ENCODE measurements around the gene PAQR3. TPM values are rescaled to one million over a fixed set of nuclear protein-coding genes. Genes with fewer than 3 reads are reported as not detected.
"Not testable (repeated sequence)": the region's sequence is repeated elsewhere in the genome, so short reads cannot be mapped to it uniquely, and the experiment has no call there.

The PAQR3 gene
- total RNA-seq, 1 donor from 2014 or later: 53.2 TPM

GRCh38 chr4:78922207-78922606, 17.0 kb downstream of the PAQR3 start:
- no peak for TF ChIP-seq CTCF (IDR thresholded peaks at IDR 0.05; ENCODE audit: partially characterized antibody, unreplicated experiment)
- DNase-seq: no peak
- H3K27me3 Mint-ChIP-seq (ENCODE audit: unreplicated experiment): no peaks in the 10 kb centered on the region
- no peaks in the 10 kb centered on the region for H3K36me3 Mint-ChIP-seq (ENCODE audit: unreplicated experiment)
- H3K4me1 Mint-ChIP-seq (ENCODE audit: low read depth, unreplicated experiment): no peaks in the 10 kb centered on the region
- H3K4me3 Mint-ChIP-seq (ENCODE audit: unreplicated experiment): no peak overlapping the region
- no peak overlapping the region for H3K27ac Mint-ChIP-seq (ENCODE audit: unreplicated experiment)
- H3K9me3 Mint-ChIP-seq (ENCODE audit: unreplicated experiment): no peaks in the 10 kb centered on the region

GRCh38 chr4:78910612-78911011, 28.6 kb downstream of the PAQR3 start:
- H3K27ac Mint-ChIP-seq (ENCODE audit: unreplicated experiment): no peak overlapping the region
- no peak for DNase-seq
- no peak for TF ChIP-seq CTCF (IDR thresholded peaks at IDR 0.05; ENCODE audit: partially characterized antibody, unreplicated experiment)

GRCh38 chr4:78908974-78909373, 30.3 kb downstream of the PAQR3 start:
- not testable (repeated sequence) for H3K4me1 Mint-ChIP-seq (ENCODE audit: low read depth, unreplicated experiment); H3K9me3 Mint-ChIP-seq (ENCODE audit: unreplicated experiment); H3K4me3 Mint-ChIP-seq (ENCODE audit: unreplicated experiment); DNase-seq; H3K27me3 Mint-ChIP-seq (ENCODE audit: unreplicated experiment); H3K27ac Mint-ChIP-seq (ENCODE audit: unreplicated experiment); H3K36me3 Mint-ChIP-seq (ENCODE audit: unreplicated experiment)

More at GRCh38 chr4:78910612-78911011, 28.6 kb downstream of the PAQR3 start:
- no peak overlapping the region for H3K4me3 Mint-ChIP-seq (ENCODE audit: unreplicated experiment)
- H3K36me3 Mint-ChIP-seq (ENCODE audit: unreplicated experiment): no peaks in the 10 kb centered on the region
- H3K9me3 Mint-ChIP-seq (ENCODE audit: unreplicated experiment): peaks cover 3% of the 10 kb centered on the region
- no peaks in the 10 kb centered on the region for H3K4me1 Mint-ChIP-seq (ENCODE audit: low read depth, unreplicated experiment)
- H3K27me3 Mint-ChIP-seq (ENCODE audit: unreplicated experiment): no peaks in the 10 kb centered on the region

GRCh38 chr4:78907638-78908037, 31.6 kb downstream of the PAQR3 start:
- no peak for TF ChIP-seq CTCF (IDR thresholded peaks at IDR 0.05; ENCODE audit: partially characterized antibody, unreplicated experiment)
- Mint-ChIP-seq H3K4me1 (ENCODE audit: low read depth, unreplicated experiment) (no peaks in the 10 kb centered on the region), H3K4me3 (ENCODE audit: unreplicated experiment) (no peak overlapping the region), H3K36me3 (ENCODE audit: unreplicated experiment) (no peaks in the 10 kb centered on the region), H3K27me3 (ENCODE audit: unreplicated experiment) (no peaks in the 10 kb centered on the region), H3K9me3 (ENCODE audit: unreplicated experiment) (peaks cover 3% of the 10 kb centered on the region), H3K27ac (ENCODE audit: unreplicated experiment) (no peak overlapping the region)
- DNase-seq: no peak

- Mint-ChIP-seq H3K27ac (ENCODE audit: unreplicated experiment) (no peak overlapping the region), H3K36me3 (ENCODE audit: unreplicated experiment) (no peaks in the 10 kb centered on the region), H3K9me3 (ENCODE audit: unreplicated experiment) (no peaks in the 10 kb centered on the region), H3K4me3 (ENCODE audit: unreplicated experiment) (no peak overlapping the region), H3K4me1 (ENCODE audit: low read depth, unreplicated experiment) (no peaks in the 10 kb centered on the region), H3K27me3 (ENCODE audit: unreplicated experiment) (no peaks in the 10 kb centered on the region)
- no peak for DNase-seq
- no peak for TF ChIP-seq CTCF (IDR thresholded peaks at IDR 0.05; ENCODE audit: partially characterized antibody, unreplicated experiment)
Observed at GRCh38 chr4:78904143-78904542, 35.1 kb downstream of the PAQR3 start.

GRCh38 chr4:78902298-78902697, 36.9 kb downstream of the PAQR3 start:
- DNase-seq: no peak
- TF ChIP-seq CTCF (IDR thresholded peaks at IDR 0.05; ENCODE audit: partially characterized antibody, unreplicated experiment): no peak
- H3K9me3 Mint-ChIP-seq (ENCODE audit: unreplicated experiment): no peaks in the 10 kb centered on the region

More at GRCh38 chr4:78902298-78902697, 36.9 kb downstream of the PAQR3 start:
- Mint-ChIP-seq H3K27ac (ENCODE audit: unreplicated experiment) (no peak overlapping the region), H3K27me3 (ENCODE audit: unreplicated experiment) (no peaks in the 10 kb centered on the region), H3K4me1 (ENCODE audit: low read depth, unreplicated experiment) (no peaks in the 10 kb centered on the region), H3K36me3 (ENCODE audit: unreplicated experiment) (no peaks in the 10 kb centered on the region), H3K4me3 (ENCODE audit: unreplicated experiment) (no peak overlapping the region)

All from glutamatergic neuron (in vitro differentiated cells).